Liver (tissue), 9 donors: ENCODE measurements around the gene DGKE. TPM values are rescaled to one million over a fixed set of nuclear protein-coding genes. Genes with fewer than 3 reads are reported as not detected.

Source experiments
- DNase-seq: peaks from one replicate; pipeline ENCODE4 v3.0.0-alpha.2; 2017; ENCODE audit warnings: low spot score
- H3K27ac ChIP-seq, 2 donors: one replicate each; pipeline ENCODE4 v1.7.0; 2013; ENCODE audit warnings: inconsistent platforms in 2 of 2, low read length in 2 of 2, control low read depth in 1 of 2, low read depth in 1 of 2, mild to moderate bottlenecking in 1 of 2
- H3K27me3 ChIP-seq, 4 donors: one replicate each; pipeline versions ENCODE4 v1.6.1 to v1.7.0; 2013; ENCODE audit warnings: low read length in 3 of 4, inconsistent platforms in 1 of 4, mild to moderate bottlenecking in 1 of 4, moderate library complexity in 1 of 4; ENCODE audit not compliant: control insufficient read depth in 4 of 4, insufficient read depth in 4 of 4
- H3K36me3 ChIP-seq, 4 donors: one replicate each; pipeline versions ENCODE4 v1.6.1 to v1.7.0; 2013; ENCODE audit warnings: low read length in 3 of 4, mild to moderate bottlenecking in 3 of 4, low read depth in 1 of 4, moderate library complexity in 1 of 4; ENCODE audit not compliant: control insufficient read depth in 4 of 4, insufficient read depth in 3 of 4
- H3K4me1 ChIP-seq, 4 donors: one replicate each; pipeline versions ENCODE4 v1.6.1 to v1.7.0; 2013; ENCODE audit warnings: low read length in 3 of 4, mild to moderate bottlenecking in 3 of 4, moderate library complexity in 1 of 4; ENCODE audit not compliant: control insufficient read depth in 4 of 4, insufficient read depth in 4 of 4
- H3K4me3 ChIP-seq, 3 donors: one replicate each; pipeline versions ENCODE4 v1.6.1 to v1.7.0; 2013; ENCODE audit warnings: low read length in 3 of 3, control low read depth in 1 of 3, low read depth in 1 of 3, mild to moderate bottlenecking in 1 of 3
- H3K9ac ChIP-seq, 2 donors: one replicate each; pipeline ENCODE4 v1.7.0; 2013; ENCODE audit warnings: low read length in 2 of 2, mild to moderate bottlenecking in 2 of 2, moderate library complexity in 2 of 2, control low read depth in 1 of 2, low read depth in 1 of 2
- H3K9me3 ChIP-seq, 4 donors: one replicate each; pipeline versions ENCODE4 v1.6.1 to v1.7.0; 2013; ENCODE audit warnings: low read length in 3 of 4; ENCODE audit not compliant: control insufficient read depth in 4 of 4
- ATF3 ChIP-seq: IDR thresholded peaks from 2 replicates; pipeline ENCODE4 v1.6.1; 2016; ENCODE audit warnings: antibody characterized with exemption
- CTCF ChIP-seq: fragments of 150-350 bp; IDR thresholded peaks from 2 replicates; pipeline ENCODE4 v1.5.1; 2017; ENCODE audit warnings: improper control_type of control experiment, low read depth, low read length; ENCODE audit not compliant: missing input control
- EGR1 ChIP-seq, 2 donors: IDR thresholded peaks; 2 replicates each; pipeline ENCODE4 v1.6.1; 2016 to 2018; ENCODE audit warnings: antibody characterized with exemption in 2 of 2, low read depth in 2 of 2
- FOXA2 ChIP-seq: IDR thresholded peaks from 2 replicates; pipeline ENCODE4 v1.6.1; 2016; ENCODE audit warnings: antibody characterized with exemption
- GABPA ChIP-seq, 2 donors: IDR thresholded peaks in 1 of 2; conservative IDR thresholded peaks in 1 of 2; 2 replicates each; pipeline ENCODE4 v1.6.1; 2016; ENCODE audit warnings: antibody characterized with exemption in 2 of 2, mild to moderate bottlenecking in 1 of 2, moderate library complexity in 1 of 2
- HNF4A ChIP-seq, 2 donors: conservative IDR thresholded peaks; 2 replicates each; pipeline ENCODE4 v1.6.1; 2016; ENCODE audit warnings: antibody characterized with exemption in 2 of 2, mild to moderate bottlenecking in 2 of 2
- HNF4G ChIP-seq: IDR thresholded peaks from 2 replicates; pipeline ENCODE4 v1.6.1; 2016; ENCODE audit warnings: antibody characterized with exemption
- JUND ChIP-seq, 2 donors: IDR thresholded peaks; 2 replicates each; pipeline ENCODE4 v1.6.1; 2016; ENCODE audit warnings: antibody characterized with exemption in 2 of 2
- MAX ChIP-seq: IDR thresholded peaks from 2 replicates; pipeline ENCODE4 v1.6.1; 2016; ENCODE audit warnings: antibody characterized with exemption
- NR2F2 ChIP-seq: IDR thresholded peaks from 2 replicates; pipeline ENCODE4 v1.6.1; 2016; ENCODE audit warnings: antibody characterized with exemption
- RAD21 ChIP-seq, 2 donors: IDR thresholded peaks; 2 replicates each; pipeline ENCODE4 v1.6.1; 2016; ENCODE audit warnings: antibody characterized with exemption in 2 of 2, mild to moderate bottlenecking in 2 of 2
- RXRA ChIP-seq, 2 donors: IDR thresholded peaks; 2 replicates each; pipeline ENCODE4 v1.6.1; 2017 to 2018; ENCODE audit warnings: antibody characterized with exemption in 2 of 2, mild to moderate bottlenecking in 1 of 2
- SP1 ChIP-seq: IDR thresholded peaks from 2 replicates; pipeline ENCODE4 v1.6.1; 2018; ENCODE audit warnings: antibody characterized with exemption, mild to moderate bottlenecking
- TAF1 ChIP-seq: conservative IDR thresholded peaks from 2 replicates; pipeline ENCODE4 v1.6.1; 2016; ENCODE audit warnings: antibody characterized with exemption, mild to moderate bottlenecking
- YY1 ChIP-seq: IDR thresholded peaks from 2 replicates; pipeline ENCODE4 v1.6.1; 2016; ENCODE audit warnings: antibody characterized with exemption, mild to moderate bottlenecking
- ZBTB33 ChIP-seq: IDR thresholded peaks from 2 replicates; pipeline ENCODE4 v1.6.1; 2016; ENCODE audit warnings: antibody characterized with exemption
- WGBS: extraction: QIAGEN DNeasy Blood & Tissue Kit; methylation state at CpG from one replicate; pipeline ENCODE4 v1.1.7; 2013; 5-methylcytosine and 5-hydroxymethylcytosine counted together
- polyA plus RNA-seq, 2 donors: library from polyadenylated mRNA; stranded (reverse) in 1 of 2; unstranded in 1 of 2; fragments of 200-250 nt in 1 of 2; fragments of >200 nt in 1 of 2; fragmentation: Nextera tagmentation in 1 of 2; extraction: Ambion mirVana in 1 of 2; gene quantifications; one replicate each; pipeline versions ENCODE4 v1.2.1 to v1.2.3, GENCODE V29; 2013 to 2015
- total RNA-seq, 2 donors: library from RNA; depleted of rRNA; stranded (reverse); fragments of >200 nt; gene quantifications; one replicate each; pipeline ENCODE4 v1.2.3, GENCODE V29; 2014
- donor health status: healthy.
- donor health status: healthy.
- donor health status: healthy.
- donor health status: healthy.
- donor health status: healthy.

DGKE gene
- total and polyA plus RNA-seq, 4 donors = 1.0 to 5.9 (median 2.8) TPM

- no peak for TF ChIP-seq ZBTB33
- TF ChIP-seq SP1 = no peak
- TF ChIP-seq JUND (IDR thresholded peaks at IDR 0.05) = no peak
- TF ChIP-seq YY1 = no peak
Measured at GRCh38 chr17:56807723-56808122, 26.2 kb upstream of the DGKE start (continued).

- H3K4me1 ChIP-seq = no peaks in the 10 kb centered on the region
- H3K9ac ChIP-seq = no peak overlapping the region
- H3K27ac ChIP-seq = no peak overlapping the region
- H3K9me3 ChIP-seq = no peaks in the 10 kb centered on the region
- WGBS = 93% methylated on average over 3 of the region's 3 CpGs
- H3K36me3 ChIP-seq = no peaks in the 10 kb centered on the region
- no peak for TF ChIP-seq HNF4A (conservative IDR thresholded peaks at IDR 0.05)
- no peak for TF ChIP-seq ZBTB33
- TF ChIP-seq RXRA (IDR thresholded peaks at IDR 0.05) = no peak
- no peak for TF ChIP-seq MAX
- no peak overlapping the region for H3K4me3 ChIP-seq
- no peaks in the 10 kb centered on the region for H3K27me3 ChIP-seq
- no peak for DNase-seq
Measured at GRCh38 chr17:56808503-56808902, 25.4 kb upstream of the DGKE start.

- DNase-seq = no peak
- H3K27ac ChIP-seq = no peak overlapping the region
- H3K36me3 ChIP-seq = no peaks in the 10 kb centered on the region
- H3K4me1 ChIP-seq = no peaks in the 10 kb centered on the region
- H3K27me3 ChIP-seq = no peaks in the 10 kb centered on the region
- no peak for TF ChIP-seq FOXA2
- no peak for TF ChIP-seq HNF4G
- no peak for TF ChIP-seq CTCF
- no peak for TF ChIP-seq RXRA (IDR thresholded peaks at IDR 0.05)
- no peak for TF ChIP-seq EGR1 (IDR thresholded peaks at IDR 0.05; ENCODE audit: low read depth in 2 of 2)
- no peak for TF ChIP-seq YY1
- TF ChIP-seq RAD21 (IDR thresholded peaks at IDR 0.05) = no peak
- no peak for TF ChIP-seq ZBTB33
- TF ChIP-seq TAF1 = no peak
- TF ChIP-seq GABPA (IDR thresholded peaks at IDR 0.05 in 1 of 2, conservative IDR thresholded peaks at IDR 0.05 in 1 of 2) = no peak
- no peak for TF ChIP-seq NR2F2
- TF ChIP-seq ATF3 = no peak
- H3K9ac ChIP-seq = no peak overlapping the region
- WGBS = 95% methylated on average over 9 of the region's 9 CpGs
- no peaks in the 10 kb centered on the region for H3K9me3 ChIP-seq
- no peak overlapping the region for H3K4me3 ChIP-seq
Measured at GRCh38 chr17:56809106-56809819, 24.7 kb upstream of the DGKE start.
